Hypothalamus (tissue), 51 donors: ENCODE results near the gene CAPN9.

ENCODE experiments used
- DNase-seq, 51 donors: peaks; one replicate each; lab custom pipeline; 2025; lab: John Stamatoyannopoulos, UW

The CAPN9 gene

GRCh38 chr1:230792691-230793462 is 45.7 kb downstream of the CAPN9 start:
- DNase-seq: no peak

GRCh38 chr1:230793463-230793745 is 46.2 kb downstream of the CAPN9 start:
- DNase-seq: no peak

GRCh38 chr1:230794431-230794830 is 47.2 kb downstream of the CAPN9 start:
- peak in 4 of 51 donors; percentile 6 to 11 (median 10) for DNase-seq

- no peak for DNase-seq
These were observed 47.9 kb downstream of the CAPN9 start for GRCh38 chr1:230794871-230795605.

GRCh38 chr1:230796626-230797025 is 49.4 kb downstream of the CAPN9 start:
- DNase-seq: no peak

GRCh38 chr1:230797376-230797920 is 50.3 kb downstream of the CAPN9 start:
- no peak for DNase-seq

- peak in 43 of 51 donors; percentile 11 to 91 (median 49) for DNase-seq
These were observed 50.8 kb downstream of the CAPN9 start for GRCh38 chr1:230797942-230798365.

- peak in 1 of 51 donors; percentile 24 for DNase-seq
These were observed 51.3 kb downstream of the CAPN9 start for GRCh38 chr1:230798491-230798890.

- no peak for DNase-seq
These were observed 54.0 kb downstream of the CAPN9 start for GRCh38 chr1:230800891-230801840.

GRCh38 chr1:230804396-230804795 is 57.2 kb downstream of the CAPN9 start:
- no peak for DNase-seq

- peak in 1 of 51 donors; percentile 57 for DNase-seq
These were observed 59.4 kb downstream of the CAPN9 start for GRCh38 chr1:230806552-230806951.

GRCh38 chr1:230807029-230807428 is 59.8 kb downstream of the CAPN9 start:
- DNase-seq: peak in 50 of 51 donors; percentile 37 to 99 (median 92)

- DNase-seq: peak in 29 of 51 donors; percentile 15 to 93 (median 47)
These were observed 60.5 kb downstream of the CAPN9 start for GRCh38 chr1:230807561-230808280.

GRCh38 chr1:230808281-230808872 is 61.2 kb downstream of the CAPN9 start:
- DNase-seq: peak in 2 of 51 donors; percentile 53 to 80

- peak in 21 of 51 donors; percentile 15 to 80 (median 49) for DNase-seq
These were observed 62.2 kb downstream of the CAPN9 start for GRCh38 chr1:230809256-230809990.

- no peak for DNase-seq
These were observed 65.4 kb downstream of the CAPN9 start for GRCh38 chr1:230812568-230812967.

- DNase-seq: no peak
These were observed 67.9 kb downstream of the CAPN9 start for GRCh38 chr1:230814949-230815692.

GRCh38 chr1:230816018-230816417 is 68.8 kb downstream of the CAPN9 start:
- DNase-seq: no peak
